ENCODE results near the gene TBX18. TPM values are rescaled to one million over a fixed set of nuclear protein-coding genes. Genes with fewer than 3 reads are reported as not detected.

TBX18 gene
- total and polyA plus RNA-seq, 10 donors = under 0.01 to 0.17 (median 0.03) TPM; not detected in 5

DNA sequence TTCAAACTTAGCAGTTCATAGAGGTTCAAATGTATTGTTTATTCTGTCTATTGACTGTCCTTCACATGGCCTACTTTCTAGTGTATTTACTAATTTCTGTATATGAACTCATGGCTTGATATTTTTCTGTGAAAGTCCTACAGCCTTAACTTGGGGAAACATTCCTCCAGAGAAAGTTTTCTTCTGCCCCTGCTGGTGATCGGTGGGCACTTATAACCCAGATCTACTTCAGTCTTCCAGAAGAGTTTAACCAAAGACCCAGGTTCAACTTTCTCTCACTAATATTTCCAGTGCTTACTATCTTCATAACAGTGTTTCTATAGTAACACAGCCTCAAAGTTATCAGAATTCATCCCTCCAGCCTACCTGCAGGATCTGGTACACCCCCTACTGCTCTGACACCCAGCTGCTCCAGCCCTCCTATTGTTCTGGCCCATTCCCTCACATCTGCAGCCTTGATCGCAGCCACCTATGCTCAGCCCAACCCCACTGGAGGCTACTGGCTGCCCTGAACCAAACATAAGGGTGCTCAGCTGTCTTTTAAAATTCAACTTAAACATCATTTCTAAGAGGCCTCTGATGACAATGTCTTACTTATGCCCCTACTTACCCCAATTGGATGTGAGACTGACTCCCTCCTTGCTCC is 72.3 kb downstream of the TBX18 start:
- no peaks in the 10 kb centered on the region for H3K36me3 ChIP-seq
- WGBS, 5 donors = 86 to 91% (median 89%) methylated on average over 2 of the region's 2 CpGs
- no peaks in the 10 kb centered on the region for H3K27me3 ChIP-seq (replicated peaks in 1 of 7)
- DNase-seq = no peak
- intact Hi-C loops (cut with DNase I; ENCODE audit: low total_unique reads) = no loop called here
- no peak for TF ChIP-seq POLR2AphosphoS5 (IDR thresholded peaks at IDR 0.05)
- TF ChIP-seq, protein P1, sequence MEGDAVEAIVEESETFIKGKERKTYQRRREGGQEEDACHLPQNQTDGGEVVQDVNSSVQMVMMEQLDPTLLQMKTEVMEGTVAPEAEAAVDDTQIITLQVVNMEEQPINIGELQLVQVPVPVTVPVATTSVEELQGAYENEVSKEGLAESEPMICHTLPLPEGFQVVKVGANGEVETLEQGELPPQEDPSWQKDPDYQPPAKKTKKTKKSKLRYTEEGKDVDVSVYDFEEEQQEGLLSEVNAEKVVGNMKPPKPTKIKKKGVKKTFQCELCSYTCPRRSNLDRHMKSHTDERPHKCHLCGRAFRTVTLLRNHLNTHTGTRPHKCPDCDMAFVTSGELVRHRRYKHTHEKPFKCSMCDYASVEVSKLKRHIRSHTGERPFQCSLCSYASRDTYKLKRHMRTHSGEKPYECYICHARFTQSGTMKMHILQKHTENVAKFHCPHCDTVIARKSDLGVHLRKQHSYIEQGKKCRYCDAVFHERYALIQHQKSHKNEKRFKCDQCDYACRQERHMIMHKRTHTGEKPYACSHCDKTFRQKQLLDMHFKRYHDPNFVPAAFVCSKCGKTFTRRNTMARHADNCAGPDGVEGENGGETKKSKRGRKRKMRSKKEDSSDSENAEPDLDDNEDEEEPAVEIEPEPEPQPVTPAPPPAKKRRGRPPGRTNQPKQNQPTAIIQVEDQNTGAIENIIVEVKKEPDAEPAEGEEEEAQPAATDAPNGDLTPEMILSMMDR (IDR thresholded peaks at IDR 0.05 in 8 of 11, conservative IDR thresholded peaks at IDR 0.05 in 3 of 11) = no peak
- TF ChIP-seq POLR2A (IDR thresholded peaks at IDR 0.05) = no peak
- H3K9me3 ChIP-seq = no peaks in the 10 kb centered on the region
- H3K4me3 ChIP-seq = no peak overlapping the region
- H3K27ac ChIP-seq = no peak overlapping the region
- H3K4me1 ChIP-seq = no peaks in the 10 kb centered on the region

DNA sequence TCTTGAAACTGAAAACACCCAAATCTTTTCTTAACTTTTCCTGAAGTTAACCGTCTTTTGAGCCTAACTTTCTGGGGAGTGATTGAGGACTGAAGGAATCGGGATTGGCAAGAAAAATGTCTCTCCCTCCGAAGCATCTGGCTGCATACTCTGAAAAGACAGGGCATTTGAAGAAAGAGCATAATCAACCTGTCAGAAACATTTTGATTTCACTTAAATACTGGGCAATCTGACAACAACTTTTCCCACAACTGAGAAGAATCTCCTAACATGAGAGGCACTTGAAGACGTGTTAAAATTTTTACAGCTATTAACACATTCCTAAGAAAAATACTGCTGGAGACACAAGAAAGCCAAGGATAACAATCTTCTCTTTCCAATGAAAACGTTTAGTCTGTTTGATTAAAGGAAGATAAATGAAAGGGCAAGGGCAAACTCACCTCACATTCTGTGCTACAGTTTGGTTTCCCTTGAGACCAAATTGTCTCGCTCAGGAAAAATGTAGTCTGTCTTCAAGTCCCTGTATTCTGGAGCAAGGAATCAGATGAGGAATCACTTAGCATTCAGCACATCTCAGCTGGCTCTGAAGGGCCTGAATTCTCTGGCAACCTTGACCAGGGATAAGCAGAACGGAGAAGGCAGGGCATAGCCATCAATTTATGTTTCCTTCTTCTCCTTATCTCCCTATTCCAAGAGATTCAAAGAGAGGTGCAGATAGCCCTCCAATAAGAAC is 76.1 kb downstream of the TBX18 start:
- Histone ChIP-seq H3K4me3 (no peak overlapping the region), H3K9me3 (peaks cover 0 to 7% (median 0%) of the 10 kb centered on the region in 8 donors), H3K4me1 (no peaks in the 10 kb centered on the region), H3K36me3 (no peaks in the 10 kb centered on the region), H3K27ac (no peak overlapping the region), H3K27me3 (replicated peaks in 1 of 7) (no peaks in the 10 kb centered on the region)
- DNase-seq = no peak
- intact Hi-C loops (cut with DNase I; ENCODE audit: low total_unique reads) = no loop called here
- TF ChIP-seq, protein P1 (IDR thresholded peaks at IDR 0.05 in 8 of 11, conservative IDR thresholded peaks at IDR 0.05 in 3 of 11) = no peak
- TF ChIP-seq POLR2AphosphoS5 (IDR thresholded peaks at IDR 0.05) (no peak), POLR2A (IDR thresholded peaks at IDR 0.05) (no peak)
- WGBS, 5 donors = 53 to 69% (median 55%) methylated on average over 7 of the region's 7 CpGs

DNA sequence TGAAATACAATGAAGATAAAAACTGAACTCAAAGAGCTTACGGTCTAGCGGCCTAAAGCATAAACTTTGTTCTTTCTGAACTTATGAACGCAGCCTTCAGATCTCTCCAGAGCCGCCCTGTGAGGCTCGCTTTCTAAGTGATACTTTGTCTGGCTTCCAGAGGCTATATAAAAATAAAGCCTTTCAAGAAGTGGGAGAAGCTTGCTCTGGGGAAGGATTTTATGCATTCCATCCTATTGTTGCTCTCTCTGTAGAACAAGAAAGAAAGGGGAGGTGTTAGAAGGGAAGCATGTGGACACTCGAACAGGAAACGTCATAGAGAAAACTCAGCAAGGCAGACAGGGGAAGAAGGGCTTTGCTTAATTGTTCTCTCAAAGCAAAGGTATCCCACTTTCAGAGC is 77.0 kb downstream of the TBX18 start:
- Histone ChIP-seq H3K9me3 (peaks cover 0 to 7% (median 0%) of the 10 kb centered on the region in 8 donors), H3K4me3 (no peak overlapping the region), H3K27ac (no peak overlapping the region), H3K4me1 (no peaks in the 10 kb centered on the region), H3K27me3 (replicated peaks in 1 of 7) (no peaks in the 10 kb centered on the region), H3K36me3 (no peaks in the 10 kb centered on the region)
- no peak for DNase-seq
- intact Hi-C loops (cut with DNase I; ENCODE audit: low total_unique reads) = no loop called here
- TF ChIP-seq POLR2AphosphoS5 (IDR thresholded peaks at IDR 0.05) = no peak
- TF ChIP-seq POLR2A (IDR thresholded peaks at IDR 0.05) = no peak
- TF ChIP-seq, protein P1 (IDR thresholded peaks at IDR 0.05 in 8 of 11, conservative IDR thresholded peaks at IDR 0.05 in 3 of 11) = no peak
- WGBS, 5 donors = 71 to 77% (median 76%) methylated on average over 7 of the region's 7 CpGs

DNA sequence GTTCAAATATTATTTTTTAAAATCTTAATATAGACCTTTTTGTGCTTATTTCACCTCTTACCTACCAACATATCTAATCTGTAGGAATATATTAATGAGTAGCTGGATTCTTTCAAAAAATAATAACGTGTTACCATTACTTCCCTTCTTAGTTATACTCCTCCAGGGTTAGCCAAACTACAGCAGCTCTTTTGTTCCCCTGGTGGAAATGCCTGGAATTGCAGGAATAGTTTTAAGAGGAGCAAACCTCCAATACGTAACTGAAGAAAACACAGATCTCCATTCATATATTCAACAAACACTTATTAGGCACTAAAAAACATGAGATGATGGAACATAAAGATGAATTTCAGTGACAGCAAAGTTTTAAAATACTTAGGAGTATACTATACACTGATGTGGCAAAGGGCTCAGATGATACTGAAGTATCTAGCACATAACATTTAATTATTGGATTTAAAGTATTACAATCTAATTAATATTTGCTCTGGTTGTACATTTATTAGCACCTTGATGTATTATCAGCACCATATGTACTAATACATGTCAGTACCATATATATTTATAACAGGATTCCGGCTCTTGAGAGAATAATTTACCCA is 78.3 kb downstream of the TBX18 start:
- no peak for DNase-seq
- TF ChIP-seq, protein P1 (IDR thresholded peaks at IDR 0.05 in 8 of 11, conservative IDR thresholded peaks at IDR 0.05 in 3 of 11) = peak in 4 of 11 experiments; percentile 20 to 35 (median 26)
- TF ChIP-seq POLR2AphosphoS5 (IDR thresholded peaks at IDR 0.05) = no peak
- H3K4me1 ChIP-seq = no peaks in the 10 kb centered on the region
- intact Hi-C loops (cut with DNase I; ENCODE audit: low total_unique reads) = no loop called here
- peaks cover 0 to 7% (median 0%) of the 10 kb centered on the region in 8 donors for H3K9me3 ChIP-seq
- 61 to 76% (median 65%) methylated on average over 3 of the region's 3 CpGs for WGBS, 5 donors
- H3K36me3 ChIP-seq = no peaks in the 10 kb centered on the region
- no peak overlapping the region for H3K27ac ChIP-seq
- H3K4me3 ChIP-seq = no peak overlapping the region
- no peaks in the 10 kb centered on the region for H3K27me3 ChIP-seq (replicated peaks in 1 of 7)
